CD4-positive, alpha-beta T cell treated with Interleukin-15 for 1 hour (primary cell): ENCODE measurements around the gene LIPA.

Experiments used
- DNase-seq: peaks from one replicate; pipeline ENCODE4 v3.0.0-alpha.2; 2020

Gene LIPA

DNA sequence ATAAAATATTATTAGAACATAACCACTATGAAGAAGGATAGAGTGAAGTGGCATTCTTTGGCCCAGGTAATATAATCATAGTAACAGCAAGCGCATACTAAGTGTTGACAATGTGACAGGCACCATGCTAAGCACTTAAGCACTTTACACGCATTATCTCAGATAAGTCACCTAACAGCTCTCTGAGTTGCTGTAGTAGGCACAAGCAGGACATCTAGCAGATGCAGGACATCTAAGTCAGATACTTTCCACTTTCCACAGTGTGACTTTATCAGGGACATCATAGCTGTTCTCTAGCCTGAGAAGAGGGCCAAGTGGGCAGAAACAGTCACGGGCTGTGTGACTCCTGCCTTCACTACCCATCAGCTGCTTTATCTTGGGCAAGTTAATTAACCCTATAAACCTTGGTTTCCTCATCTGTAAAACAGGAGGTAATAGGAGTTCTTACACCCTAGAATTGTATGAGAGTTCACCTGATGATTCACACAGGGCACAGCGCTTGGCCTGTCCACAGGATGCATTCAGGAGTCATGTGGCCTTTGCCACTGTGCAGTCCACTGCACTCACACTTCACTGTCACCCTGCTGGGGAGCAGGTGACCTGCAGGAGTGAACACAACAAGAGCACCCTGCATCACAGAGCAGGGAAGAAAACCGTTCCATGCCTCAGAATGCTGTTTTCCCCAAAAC, 12.5 kb downstream of the LIPA start:
- DNase-seq, result no peak

DNA sequence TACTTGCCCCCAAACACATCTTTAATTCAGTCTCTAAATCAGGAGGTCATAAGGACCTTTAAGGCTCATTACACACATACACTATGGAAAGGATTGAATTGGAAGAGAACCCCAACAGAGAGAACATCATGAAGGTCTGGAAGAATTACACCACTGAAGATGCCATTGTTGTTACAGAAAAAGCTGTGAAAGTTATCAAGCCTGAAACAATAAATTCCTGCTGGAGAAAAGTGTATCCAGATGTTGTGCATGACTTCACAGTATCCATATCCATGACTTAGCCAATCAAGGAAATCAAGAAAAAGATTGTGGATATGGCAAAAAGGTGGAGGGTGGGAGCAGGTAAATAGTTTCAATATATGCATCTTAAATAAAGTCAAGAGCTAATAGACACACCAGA, 13.7 kb downstream of the LIPA start:
- DNase-seq, result no peak

DNA sequence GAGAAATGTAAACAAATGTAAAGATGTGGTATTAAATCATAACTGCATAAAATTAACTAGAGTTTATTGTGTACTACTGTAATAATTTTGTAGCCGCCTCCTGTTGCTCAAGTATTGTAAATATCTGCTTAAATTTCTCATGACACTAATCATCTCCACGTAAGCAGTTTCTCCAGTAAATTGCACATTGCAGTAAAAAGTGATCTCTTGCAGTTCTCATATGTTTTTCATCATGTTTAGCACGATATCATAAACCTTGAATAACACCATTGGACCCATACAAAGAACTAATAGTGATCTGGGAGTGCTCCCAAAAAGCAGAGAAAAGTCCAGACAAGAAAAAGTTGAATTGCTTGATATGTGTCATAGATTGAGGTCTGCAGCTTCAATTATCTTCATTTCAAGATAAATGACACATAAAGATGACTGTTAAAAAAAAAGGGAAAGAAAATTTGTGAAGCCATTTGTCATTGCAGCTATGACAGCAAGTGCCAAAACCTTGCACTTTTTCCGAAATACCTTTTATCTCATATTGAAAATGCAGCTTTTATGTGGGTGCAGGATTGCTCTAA, 15.3 kb downstream of the LIPA start:
- no peak for DNase-seq

DNA sequence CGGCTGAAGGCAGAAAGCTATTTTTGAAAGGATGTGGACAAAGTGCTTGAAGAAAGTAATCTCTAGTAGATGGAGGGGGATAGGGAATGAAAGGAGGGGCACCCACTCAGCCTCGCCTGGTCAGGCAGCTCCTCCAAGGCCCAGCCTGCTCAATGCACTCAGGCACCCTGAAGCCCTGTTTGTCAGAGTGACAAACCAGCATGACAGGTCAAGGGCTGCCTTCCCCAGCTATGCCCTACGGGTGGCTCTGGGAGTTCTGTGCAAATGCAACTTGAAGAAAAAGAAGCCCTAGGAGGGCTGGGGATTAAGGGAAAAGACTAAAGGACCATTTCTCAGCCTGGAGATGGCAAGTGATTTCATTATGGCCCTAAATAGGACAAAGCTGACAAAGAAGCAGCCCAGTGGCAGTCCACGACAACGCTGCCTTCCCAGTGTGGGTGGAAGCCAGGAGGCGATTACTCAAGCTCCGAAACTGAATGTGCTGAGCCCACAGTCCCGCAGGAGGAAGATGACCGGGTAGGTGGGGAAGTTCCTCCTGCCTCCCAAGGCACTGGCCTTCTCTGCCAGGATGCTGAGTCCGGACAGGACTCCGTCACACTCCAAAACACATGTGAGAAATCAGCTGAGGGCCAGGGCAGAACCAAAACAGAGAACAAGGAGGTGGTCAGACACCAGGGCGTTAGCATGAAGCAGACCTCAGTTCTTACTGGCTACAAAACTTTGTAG, 16.3 kb downstream of the LIPA start:
- peak; percentile 63 for DNase-seq

DNA sequence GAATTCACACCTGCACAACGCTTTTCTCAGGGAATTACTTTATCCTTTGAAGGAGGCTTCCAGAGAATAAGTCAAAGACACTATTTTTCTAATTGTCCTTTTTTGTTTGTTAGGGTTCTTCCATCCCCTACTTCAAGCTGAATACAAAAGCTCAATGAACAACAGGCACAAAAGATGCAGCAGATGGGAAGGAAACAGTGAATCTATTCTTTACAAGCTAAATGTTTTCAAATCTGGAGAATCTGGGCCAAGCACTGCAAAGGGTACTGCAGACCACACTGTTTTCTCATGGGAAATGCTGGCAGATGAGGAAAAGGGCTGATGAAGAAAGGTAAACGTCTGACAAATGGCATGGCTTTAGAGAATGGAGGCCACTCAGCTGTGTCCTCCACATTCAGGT, 18.5 kb downstream of the LIPA start:
- DNase-seq, result no peak

DNA sequence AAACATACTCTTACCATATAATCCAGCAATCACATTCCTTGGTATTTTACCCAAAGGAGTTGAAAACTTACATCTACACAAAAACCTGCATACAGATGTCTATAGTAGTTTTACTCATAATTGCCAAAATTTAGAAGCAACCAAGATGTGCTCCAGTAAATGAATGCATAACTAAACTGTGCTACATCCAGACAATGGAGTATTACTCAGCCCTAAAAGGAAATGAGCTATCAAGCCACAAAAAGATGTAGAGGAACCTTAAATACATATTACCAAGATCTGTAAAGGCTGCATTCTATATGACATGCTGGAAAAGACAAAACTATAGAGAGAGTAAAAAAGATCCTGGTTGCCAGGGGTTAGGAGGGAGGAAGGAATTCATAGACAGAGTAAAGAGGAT, 22.6 kb downstream of the LIPA start:
- no peak for DNase-seq

DNA sequence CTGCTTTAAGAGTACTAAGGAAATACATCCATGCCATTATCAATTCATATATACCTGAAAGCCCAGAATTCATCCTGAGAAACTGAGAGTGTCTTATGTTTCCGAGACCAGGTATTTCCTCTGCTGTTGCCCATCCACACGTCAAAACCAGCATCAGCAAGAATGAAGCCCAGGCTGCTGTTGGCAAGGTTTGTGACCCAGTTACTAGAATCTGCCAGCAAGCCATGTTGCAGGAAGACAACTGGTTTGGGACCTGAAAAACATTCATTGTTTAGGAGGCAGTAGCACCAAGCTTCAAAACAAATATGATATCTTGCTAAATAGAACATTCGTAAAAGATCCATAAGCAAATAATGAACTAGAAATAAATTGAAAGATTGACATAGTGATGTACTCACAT, 23.4 kb downstream of the LIPA start:
- DNase-seq, result no peak

DNA sequence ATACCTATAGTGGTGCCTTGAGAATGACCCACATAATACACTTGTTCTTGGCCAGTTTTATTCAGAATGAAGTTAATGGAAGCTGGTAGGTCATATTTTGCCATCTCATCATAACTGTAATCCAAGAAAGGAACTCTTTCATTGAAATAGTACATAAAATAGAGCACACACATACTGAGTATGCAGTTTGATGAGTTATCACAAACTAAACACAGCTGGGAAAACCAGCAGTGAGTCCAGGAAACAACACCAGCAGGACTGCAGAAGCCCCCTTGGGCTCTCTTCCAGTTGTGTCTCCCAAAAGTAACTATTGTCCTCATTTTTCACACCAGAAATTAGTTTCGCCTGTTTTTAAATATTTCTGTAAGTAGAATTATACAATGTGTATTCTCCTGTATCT, 24.7 kb downstream of the LIPA start:
- DNase-seq, result no peak

DNA sequence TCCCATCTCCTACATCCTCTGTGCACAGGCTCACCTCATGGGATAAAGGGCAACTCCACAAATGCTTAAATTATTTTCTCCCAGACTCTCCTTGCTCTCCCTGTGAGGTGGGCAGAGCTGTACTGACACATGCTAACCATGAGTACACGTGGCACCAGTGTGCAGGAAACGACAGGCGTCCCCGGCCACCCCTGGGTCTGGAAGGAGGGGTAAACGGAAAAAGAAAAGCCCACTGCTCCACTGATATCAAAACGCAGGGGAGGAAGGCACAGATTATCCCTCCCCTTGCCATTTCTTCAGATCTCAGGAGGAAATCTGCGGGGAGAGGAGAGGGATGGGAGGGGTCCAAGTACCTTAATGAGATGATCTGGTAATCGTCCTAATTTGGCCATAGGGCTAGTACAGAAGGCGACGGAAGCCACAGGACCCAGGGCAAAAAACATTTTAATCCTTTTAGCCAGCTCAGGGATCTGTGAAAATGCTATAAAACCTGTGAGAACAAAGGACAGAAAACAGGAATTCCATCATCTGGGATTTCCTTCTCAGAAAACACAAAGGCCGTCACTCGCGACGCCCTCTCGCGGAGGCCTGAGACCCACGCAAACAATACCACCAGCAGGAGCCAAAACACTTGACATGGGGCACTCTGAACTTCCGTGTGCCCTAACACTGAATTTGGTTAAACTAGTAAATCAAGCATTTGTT, 26.7 kb downstream of the LIPA start:
- DNase-seq, result no peak

DNA sequence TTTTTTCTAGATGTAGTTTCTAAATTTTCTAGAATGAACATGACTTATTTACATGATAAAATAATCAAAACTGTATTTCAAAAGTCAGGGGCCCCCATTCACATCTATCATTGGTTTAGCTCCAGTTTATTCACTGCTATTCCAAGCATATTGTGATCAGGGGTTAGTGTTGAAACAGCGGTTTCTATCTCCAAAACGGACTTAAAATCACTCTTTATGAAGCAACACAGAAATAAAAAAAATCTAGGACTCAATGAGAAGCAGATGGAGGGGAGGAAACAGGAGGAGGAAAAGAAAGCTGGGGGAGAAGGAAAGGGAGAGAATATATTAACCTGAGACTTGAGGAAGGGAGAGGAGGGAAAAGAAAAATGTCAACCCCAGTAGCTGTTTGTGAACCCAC, 29.7 kb downstream of the LIPA start:
- no peak for DNase-seq

DNA sequence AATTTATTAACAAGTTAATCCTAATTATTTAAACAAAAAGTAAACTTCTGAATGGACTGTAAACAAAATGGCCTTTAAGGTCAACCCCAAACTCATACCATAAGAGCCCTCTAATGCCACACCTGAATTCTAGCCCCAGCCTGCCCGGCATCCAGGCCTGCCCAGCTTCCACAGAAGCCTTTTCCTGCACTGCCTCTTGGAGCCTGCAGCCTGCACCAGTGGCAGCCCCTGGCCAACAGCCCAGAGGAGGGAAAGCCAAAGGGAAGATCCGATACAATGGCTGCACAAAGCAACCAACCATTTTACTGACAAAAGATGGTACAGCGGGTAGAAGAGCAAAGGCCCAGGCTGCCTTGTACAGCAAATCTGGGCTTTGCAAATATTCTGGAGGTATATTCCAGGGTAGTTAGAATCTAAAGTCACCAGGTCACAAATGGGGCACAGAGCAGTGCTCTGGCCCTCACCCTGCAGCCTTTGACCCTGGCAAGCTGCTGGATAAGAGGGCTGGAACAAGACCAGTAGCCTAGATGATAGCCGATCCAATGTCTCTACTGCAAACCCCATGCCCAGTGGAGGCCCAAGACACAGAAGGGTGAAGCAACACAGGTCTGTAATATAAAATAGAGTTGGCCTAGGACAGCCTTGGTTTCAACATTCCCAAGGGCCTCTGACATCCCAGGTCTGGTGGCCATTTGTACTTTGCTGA, 31.9 kb downstream of the LIPA start:
- no peak for DNase-seq

DNA sequence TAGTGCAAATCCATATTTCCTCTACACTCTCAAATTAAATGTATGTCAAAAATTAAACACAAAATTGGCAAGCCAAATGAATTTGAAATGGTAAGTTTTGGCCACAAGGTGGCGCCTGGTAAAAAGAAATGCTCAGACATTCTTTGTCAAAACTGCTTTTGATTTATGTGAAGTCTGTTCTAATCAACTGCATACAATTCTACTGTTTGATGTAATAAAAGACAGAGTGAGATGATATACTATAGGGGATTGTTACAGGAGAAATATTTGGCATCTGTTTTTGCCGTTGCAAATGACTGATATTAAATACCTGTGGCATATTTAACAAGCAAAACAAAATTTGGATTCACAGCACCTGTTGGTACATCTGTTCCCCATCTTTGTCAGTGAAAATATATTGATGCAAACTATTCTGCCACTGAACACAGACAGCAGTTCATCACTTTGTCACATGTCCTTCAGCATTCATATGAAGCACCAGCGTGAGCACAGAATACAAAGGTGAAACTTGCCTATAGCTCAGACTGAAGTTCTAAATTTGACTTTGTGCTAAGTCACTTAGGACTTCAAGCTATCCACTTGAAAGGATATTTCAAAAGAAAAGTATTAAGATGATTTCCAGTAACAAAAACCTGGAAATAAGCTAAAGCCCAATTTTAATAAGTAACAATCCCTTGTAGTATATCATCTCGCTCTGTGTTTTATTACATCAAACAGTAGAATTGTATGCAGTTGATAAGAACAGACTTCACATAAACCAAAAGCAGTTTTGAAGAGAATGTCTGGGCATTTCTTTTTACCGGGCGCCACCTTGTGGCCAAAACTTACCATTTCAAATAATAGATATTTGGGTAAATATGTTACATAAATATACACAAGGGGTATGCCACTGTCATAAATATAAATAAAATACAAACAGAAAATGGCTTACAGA, 34.3 kb downstream of the LIPA start:
- peak; percentile 28 for DNase-seq

DNA sequence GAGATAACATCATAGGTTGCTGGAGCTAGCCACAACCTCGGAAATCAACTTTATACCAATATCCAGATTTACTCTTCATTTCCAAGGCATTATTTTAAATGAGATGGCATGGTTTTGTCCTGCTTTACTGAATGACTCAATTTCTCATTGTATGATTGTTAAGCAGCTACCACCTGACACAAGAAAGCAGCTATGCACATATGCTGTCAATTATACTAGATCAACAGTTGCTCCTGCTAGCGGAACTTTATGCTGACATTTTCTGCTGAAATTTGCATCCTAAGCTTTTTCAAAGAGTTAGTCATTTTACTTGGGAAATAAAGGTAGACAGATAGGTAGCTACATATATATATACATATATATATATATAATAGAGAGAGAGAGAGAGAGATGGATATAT, 35.5 kb downstream of the LIPA start:
- DNase-seq, result no peak

DNA sequence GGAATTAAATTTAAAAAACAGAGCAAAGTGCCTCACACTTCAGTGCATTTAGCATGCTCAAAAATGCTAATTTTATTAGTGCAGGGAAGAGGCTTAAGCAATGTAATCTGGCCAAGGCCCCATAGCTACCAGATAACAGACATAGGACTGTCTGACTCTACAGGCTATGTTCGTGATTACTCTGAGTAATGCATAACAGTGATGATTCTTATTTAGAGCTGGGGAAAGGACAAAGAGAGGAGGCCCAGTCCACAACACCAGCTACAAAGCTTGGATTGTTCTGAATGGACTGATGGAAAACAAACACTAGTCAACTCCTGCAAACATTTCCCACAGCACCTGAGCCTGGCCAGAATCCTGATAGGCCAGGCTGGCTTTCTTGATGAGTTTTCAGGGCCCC, 36.1 kb downstream of the LIPA start:
- no peak for DNase-seq

DNA sequence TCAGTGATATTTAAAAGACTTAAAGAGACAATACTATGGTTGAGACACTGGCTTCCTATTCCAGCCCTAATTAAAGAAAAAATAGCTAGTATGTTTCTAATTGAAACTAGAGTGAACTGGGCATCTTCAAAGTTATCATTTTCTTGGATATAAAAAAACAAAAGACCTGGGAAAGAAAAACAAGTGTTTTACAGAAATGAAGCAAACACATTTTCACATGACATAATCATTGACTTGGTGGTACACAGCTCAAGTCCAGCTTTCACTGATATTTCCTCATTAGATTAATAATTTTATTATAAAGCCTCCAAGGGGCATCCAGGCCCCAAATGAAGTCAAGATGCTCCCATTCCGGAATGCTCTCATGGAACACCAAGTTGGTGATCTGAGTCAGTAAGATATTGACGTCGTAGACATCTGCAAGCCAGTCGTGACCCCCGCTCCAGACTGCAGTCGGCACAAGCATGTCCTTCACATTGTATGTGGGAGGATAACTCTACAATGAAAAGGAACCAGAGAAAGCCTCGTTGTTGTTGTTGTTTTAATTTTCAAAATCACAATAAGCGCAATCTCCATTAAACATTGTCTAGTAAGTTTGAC, 36.9 kb downstream of the LIPA start:
- no peak for DNase-seq

DNA sequence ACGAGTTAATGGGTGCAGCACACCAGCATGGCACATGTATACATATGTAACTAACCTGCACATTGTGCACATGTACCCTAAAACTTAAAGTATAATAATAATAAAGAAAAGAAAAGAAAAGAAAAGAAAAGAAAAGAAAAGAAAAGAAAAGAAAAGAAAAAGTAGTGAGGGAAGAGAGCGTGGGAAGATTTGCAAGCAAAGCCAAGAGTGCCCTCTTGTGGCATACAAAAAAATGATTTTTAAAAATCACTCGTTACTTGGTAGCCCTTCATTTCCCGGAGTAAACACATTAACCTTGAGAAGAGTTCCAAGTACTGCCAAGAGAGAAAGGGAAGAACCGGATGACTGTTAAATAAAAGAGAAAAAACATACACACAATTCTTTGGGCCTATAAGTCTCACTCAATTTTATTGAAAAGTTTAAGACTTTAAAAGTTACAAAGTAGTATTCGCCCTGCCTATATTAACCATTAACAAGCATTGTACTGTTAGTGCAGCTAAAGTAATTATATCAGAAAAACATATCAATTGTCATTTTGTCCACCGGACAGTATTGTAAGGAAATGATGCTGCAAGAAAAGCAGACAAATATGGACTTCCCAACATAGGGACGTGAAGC, 38.3 kb downstream of the LIPA start:
- no peak for DNase-seq

DNA sequence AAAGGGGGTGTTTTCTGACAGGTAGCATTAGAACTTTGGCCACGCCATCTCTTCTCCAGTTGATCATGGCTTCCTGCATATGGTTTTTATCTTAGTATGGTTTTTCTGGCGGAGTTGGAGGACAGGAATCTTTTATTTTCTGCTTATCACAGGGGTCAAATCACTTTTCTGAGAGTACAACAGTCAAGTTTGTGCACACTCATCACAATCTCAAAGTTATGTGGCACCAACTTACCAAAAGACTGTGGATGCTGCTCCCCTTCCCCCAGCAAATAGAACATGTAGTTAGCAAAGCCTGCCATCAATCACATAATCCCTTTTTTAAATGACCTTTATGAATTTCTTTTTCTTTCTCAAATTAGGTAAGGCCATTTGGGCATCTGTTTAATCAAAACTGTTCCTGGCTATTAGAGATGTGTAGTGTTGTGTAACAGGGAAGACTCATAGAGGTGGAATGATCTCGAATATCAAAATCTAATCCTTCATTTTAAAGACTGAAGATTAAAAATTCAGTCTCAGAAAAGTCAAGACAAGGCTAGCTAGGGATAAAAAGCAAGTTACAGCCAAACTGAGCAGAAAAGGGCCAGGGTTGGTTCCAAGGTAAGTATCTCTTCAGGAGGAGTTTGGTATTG, 40.7 kb downstream of the LIPA start:
- no peak for DNase-seq

DNA sequence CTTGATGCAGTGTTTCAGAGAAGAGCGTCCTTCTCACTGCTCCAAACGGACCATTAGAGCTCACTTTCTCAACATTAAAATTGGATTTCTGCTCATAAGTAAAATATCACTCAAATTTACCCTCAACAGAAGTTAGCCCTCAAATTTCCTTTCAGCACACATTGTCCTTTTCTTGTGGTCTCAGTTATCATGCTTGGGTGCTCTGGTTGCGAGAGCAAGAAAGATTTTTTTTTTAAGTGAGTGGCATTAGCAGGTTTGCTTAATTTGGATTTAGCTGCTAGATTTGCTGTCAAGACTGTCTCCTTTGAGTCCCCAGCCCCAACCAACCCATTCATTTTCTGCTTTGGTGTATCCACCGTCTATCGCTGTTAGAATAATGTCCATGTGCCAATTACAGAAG, 41.9 kb downstream of the LIPA start:
- no peak for DNase-seq

DNA sequence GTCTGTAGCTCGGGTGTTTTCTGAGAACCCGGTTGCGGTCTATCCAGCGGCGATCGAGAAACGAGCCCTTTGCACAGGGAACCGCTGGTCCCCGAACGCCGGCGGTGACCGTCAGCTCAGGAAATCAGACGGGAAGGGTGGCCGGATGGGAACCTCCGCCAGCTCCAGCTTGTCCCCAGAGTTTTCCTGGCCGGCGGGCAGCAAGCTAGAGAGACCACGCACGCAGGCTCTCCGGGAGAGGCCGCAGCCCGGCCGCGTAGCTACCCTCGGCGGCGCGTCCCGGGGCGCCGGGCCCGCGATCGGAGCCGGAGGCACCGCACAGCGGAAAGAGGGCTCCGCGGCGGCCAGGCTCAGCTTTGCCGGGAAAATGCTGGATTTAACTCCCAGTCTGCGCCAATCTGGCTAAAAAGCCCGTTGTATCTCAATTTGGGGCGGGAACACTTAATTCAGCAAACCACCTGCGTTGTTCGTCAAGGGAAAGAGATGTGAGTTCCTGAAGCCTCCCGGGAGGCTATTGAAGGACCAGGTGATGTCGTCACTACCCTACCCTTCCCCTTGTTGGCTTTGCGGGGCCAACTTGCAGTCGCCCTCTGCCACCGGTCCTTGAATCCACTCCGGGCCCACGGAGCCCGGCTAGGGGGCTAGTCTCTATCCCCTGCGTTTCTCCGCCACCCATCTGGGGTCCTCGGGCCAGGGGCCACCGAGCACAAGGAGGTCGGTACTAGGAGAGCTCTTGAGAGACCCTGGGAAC, 43.6 kb downstream of the LIPA start:
- DNase-seq, result no peak
